GM12801 (cell line): ENCODE measurements around the gene SLCO3A1.

Experiments
- CTCF ChIP-seq: IDR thresholded peaks from one replicate; pipeline ENCODE4 v1.5.1; 2011; ENCODE audit warnings: control low read depth; ENCODE audit not compliant: insufficient read length; ENCODE audit errors: extremely low read depth

Gene SLCO3A1

GRCh38 chr15:92128788-92129187, 275.3 kb downstream of the SLCO3A1 start:
- no peak for TF ChIP-seq CTCF

GRCh38 chr15:92130244-92130643, 276.7 kb downstream of the SLCO3A1 start:
- TF ChIP-seq CTCF: no peak

- no peak for TF ChIP-seq CTCF
These were observed 277.4 kb downstream of the SLCO3A1 start for GRCh38 chr15:92130906-92131305.

- TF ChIP-seq CTCF: no peak
These were observed 279.7 kb downstream of the SLCO3A1 start for GRCh38 chr15:92132982-92133755.

GRCh38 chr15:92140796-92141195, 287.3 kb downstream of the SLCO3A1 start:
- TF ChIP-seq CTCF: no peak

- TF ChIP-seq CTCF: no peak
These were observed 288.1 kb downstream of the SLCO3A1 start for GRCh38 chr15:92141607-92142006.

- TF ChIP-seq CTCF: no peak
These were observed 289.0 kb downstream of the SLCO3A1 start for GRCh38 chr15:92142242-92143232.
